ENCODE data around the gene ZNF541. TPM values are rescaled to one million over a fixed set of nuclear protein-coding genes. Genes with fewer than 3 reads are reported as not detected.

Gene ZNF541
- total RNA-seq, 6 experiments from 2014 or later: 0.26 TPM; not detected in 5

DNA sequence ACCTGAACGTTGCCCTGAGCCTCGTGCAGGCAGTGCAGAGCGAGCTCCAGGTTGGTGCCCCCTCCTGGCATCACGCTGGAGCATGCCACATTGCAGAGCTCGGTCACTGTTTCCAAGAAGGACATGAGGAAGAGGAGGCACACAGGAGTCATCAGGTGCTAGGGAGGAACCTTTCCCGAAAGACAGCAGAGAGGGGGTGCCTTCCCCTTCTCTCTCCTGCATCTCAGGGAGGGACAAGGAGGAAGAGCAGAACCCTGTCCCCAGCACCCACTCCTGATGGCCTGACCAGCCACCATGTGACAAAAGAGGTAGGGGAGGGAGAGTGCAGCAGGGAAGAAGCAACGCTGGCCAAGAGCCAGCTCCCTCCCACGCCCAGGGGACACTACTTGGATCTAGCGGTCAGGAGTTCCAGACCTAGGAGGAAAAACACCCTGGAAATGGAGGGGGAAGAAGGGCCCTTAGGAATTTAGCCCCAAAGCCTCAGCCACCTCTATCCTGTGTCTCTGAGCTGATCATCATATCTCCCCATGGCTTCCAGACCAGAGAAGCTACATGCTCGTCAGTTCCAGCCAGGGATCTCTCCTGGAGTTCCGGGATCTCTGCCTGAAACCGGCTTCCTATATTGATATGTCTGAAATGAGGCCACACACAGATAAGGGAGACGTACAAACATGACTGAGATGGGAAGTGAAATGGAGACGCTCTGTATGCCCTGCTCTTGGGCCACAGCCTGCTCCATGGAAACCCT is 41.1 kb downstream of the ZNF541 start:
- Mint-ChIP-seq H3K4me3 (no peak overlapping the region), H3K27ac (no peak overlapping the region)
- TF ChIP-seq, protein P1, sequence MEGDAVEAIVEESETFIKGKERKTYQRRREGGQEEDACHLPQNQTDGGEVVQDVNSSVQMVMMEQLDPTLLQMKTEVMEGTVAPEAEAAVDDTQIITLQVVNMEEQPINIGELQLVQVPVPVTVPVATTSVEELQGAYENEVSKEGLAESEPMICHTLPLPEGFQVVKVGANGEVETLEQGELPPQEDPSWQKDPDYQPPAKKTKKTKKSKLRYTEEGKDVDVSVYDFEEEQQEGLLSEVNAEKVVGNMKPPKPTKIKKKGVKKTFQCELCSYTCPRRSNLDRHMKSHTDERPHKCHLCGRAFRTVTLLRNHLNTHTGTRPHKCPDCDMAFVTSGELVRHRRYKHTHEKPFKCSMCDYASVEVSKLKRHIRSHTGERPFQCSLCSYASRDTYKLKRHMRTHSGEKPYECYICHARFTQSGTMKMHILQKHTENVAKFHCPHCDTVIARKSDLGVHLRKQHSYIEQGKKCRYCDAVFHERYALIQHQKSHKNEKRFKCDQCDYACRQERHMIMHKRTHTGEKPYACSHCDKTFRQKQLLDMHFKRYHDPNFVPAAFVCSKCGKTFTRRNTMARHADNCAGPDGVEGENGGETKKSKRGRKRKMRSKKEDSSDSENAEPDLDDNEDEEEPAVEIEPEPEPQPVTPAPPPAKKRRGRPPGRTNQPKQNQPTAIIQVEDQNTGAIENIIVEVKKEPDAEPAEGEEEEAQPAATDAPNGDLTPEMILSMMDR (IDR thresholded peaks at IDR 0.05): no peak

DNA sequence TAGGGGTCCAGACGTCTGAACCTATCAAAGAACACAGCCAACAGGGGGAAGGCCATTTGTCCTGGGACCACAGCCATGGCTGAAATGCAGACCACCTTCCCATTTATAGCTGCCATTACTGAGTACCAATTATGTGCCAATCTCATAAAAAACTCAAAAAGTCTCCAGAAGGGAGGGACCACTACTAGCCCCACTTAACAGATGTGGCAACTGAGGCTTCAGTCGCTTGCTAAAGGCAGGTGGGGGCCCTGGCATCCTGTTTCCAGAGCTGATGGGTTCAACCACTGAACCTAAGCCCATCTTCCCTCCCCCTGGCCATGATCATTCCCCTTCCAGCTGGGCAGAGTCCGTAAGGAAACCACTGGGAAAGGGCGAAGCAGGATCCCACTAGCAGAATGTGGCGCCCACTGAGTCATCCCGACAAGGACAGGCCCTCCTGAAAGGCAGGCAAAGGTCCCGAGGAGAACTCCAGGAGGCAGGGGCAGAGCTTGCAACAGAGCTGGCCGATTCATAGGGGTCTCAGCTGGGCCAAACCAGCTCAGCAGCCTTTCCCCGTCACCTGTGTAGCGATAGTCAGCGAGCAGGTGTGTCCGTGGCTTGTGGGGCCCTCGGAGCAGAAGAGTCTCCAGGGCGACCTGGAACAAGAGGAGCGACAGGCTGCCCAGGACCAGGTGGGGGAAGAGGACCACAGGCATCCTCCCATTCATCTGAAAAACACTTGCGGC is 43.8 kb downstream of the ZNF541 start:
- TF ChIP-seq, protein P1 (IDR thresholded peaks at IDR 0.05): no peak
- no peak overlapping the region for H3K4me3 Mint-ChIP-seq
- no peak for DNase-seq
- no peaks in the 10 kb centered on the region for H3K4me1 Mint-ChIP-seq (ENCODE audit: low read depth)
- peaks cover 20% of the 10 kb centered on the region for H3K27me3 Mint-ChIP-seq (ENCODE audit: insufficient read depth)
- H3K9me3 Mint-ChIP-seq: no peaks in the 10 kb centered on the region
- no peaks in the 10 kb centered on the region for H3K36me3 Mint-ChIP-seq (ENCODE audit: low read depth)
- no peak overlapping the region for H3K27ac Mint-ChIP-seq

More for the DNA sequence above, 41.1 kb downstream of the ZNF541 start:
- no peak for DNase-seq
- H3K36me3 Mint-ChIP-seq (ENCODE audit: low read depth): no peaks in the 10 kb centered on the region
- H3K9me3 Mint-ChIP-seq: no peaks in the 10 kb centered on the region
- no peaks in the 10 kb centered on the region for H3K4me1 Mint-ChIP-seq (ENCODE audit: low read depth)
- H3K27me3 Mint-ChIP-seq (ENCODE audit: insufficient read depth): peaks cover 24% of the 10 kb centered on the region

DNA sequence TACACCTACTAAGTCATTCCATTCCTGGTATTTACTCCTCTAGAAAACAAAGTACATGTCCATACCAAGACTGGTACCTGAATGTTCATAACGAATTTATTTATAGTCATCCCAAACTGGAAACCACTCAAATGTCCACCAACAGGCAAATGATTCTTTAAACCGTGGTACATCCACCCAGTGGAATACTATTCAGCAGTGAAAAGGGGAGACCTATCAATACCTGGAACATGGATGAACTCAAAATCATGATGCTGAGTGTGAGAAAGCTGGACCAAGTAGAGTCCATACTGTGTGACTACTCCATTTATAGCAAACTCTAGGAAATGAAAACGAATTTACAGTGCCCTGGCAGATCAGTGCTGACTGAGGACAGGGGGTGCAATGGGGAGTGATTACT is 46.1 kb downstream of the ZNF541 start:
- Mint-ChIP-seq H3K36me3 (ENCODE audit: low read depth) (no peaks in the 10 kb centered on the region), H3K4me1 (ENCODE audit: low read depth) (peaks cover 7% of the 10 kb centered on the region; the same call in 1 of the 2 replicates), H3K4me3 (no peak overlapping the region), H3K9me3 (no peaks in the 10 kb centered on the region), H3K27ac (no peak overlapping the region), H3K27me3 (ENCODE audit: insufficient read depth) (peaks cover 17% of the 10 kb centered on the region)
- no peak for DNase-seq
- TF ChIP-seq, protein P1 (IDR thresholded peaks at IDR 0.05): no peak

- Mint-ChIP-seq H3K4me3 (no peak overlapping the region), H3K27me3 (ENCODE audit: insufficient read depth) (peaks cover 16% of the 10 kb centered on the region)
- no peak for DNase-seq
Measured at GRCh38 chr19:47523473-47523872, 49.5 kb downstream of the ZNF541 start.

More at GRCh38 chr19:47523473-47523872, 49.5 kb downstream of the ZNF541 start:
- no peaks in the 10 kb centered on the region for H3K9me3 Mint-ChIP-seq
- TF ChIP-seq, protein P1 (IDR thresholded peaks at IDR 0.05): no peak
- H3K27ac Mint-ChIP-seq: no peak overlapping the region
- H3K4me1 Mint-ChIP-seq (ENCODE audit: low read depth): peaks cover 7% of the 10 kb centered on the region; the same call in 1 of the 2 replicates
- H3K36me3 Mint-ChIP-seq (ENCODE audit: low read depth): no peaks in the 10 kb centered on the region

Other genes starting within 250 kb of the ZNF541 start
- gene C5AR2, start 241.0 kb downstream of the ZNF541 start, total RNA-seq (2021; fragmentation: NEBNext Ultra II Directional; extraction: Animal tissue kit (Norgen Biotek cat#: 25700)): under 1 TPM in 4 of 6 experiments, not detected in 2; 0.03 to 0.14 (median 0.05) TPM
- 10 to 100 TPM; 11.8 to 14.4 (median 12.6) TPM for gene DHX34, start 223.8 kb downstream of the ZNF541 start, total RNA-seq (2021; fragmentation: NEBNext Ultra II Directional; extraction: Animal tissue kit (Norgen Biotek cat#: 25700))
- gene MEIS3, start 153.6 kb downstream of the ZNF541 start, total RNA-seq (2021; fragmentation: NEBNext Ultra II Directional; extraction: Animal tissue kit (Norgen Biotek cat#: 25700)): 10 to 100 TPM; 34.1 to 50.3 (median 46.3) TPM
- not detected for gene SLC8A2, start 101.3 kb downstream of the ZNF541 start, total RNA-seq (2021; fragmentation: NEBNext Ultra II Directional; extraction: Animal tissue kit (Norgen Biotek cat#: 25700))
- 10 to 100 TPM; 11.1 to 13.6 (median 12.4) TPM for gene KPTN, start 88.9 kb downstream of the ZNF541 start, total RNA-seq (2021; fragmentation: NEBNext Ultra II Directional; extraction: Animal tissue kit (Norgen Biotek cat#: 25700))
- gene NAPA, start 58.1 kb downstream of the ZNF541 start, total RNA-seq (2021; fragmentation: NEBNext Ultra II Directional; extraction: Animal tissue kit (Norgen Biotek cat#: 25700)): 100 to 1,000 TPM in 5 of 6 experiments, 10 to 100 TPM in 1; 94.4 to 119 (median 109) TPM
- gene BICRA, start 36.0 kb upstream of the ZNF541 start, total RNA-seq (2021; fragmentation: NEBNext Ultra II Directional; extraction: Animal tissue kit (Norgen Biotek cat#: 25700)): 10 to 100 TPM; 11.8 to 16.7 (median 15.5) TPM
- 100 to 1,000 TPM; 321 to 395 (median 334) TPM for gene EHD2, start 140.3 kb upstream of the ZNF541 start, total RNA-seq (2021; fragmentation: NEBNext Ultra II Directional; extraction: Animal tissue kit (Norgen Biotek cat#: 25700))
- 100 to 1,000 TPM in 4 of 6 experiments, 10 to 100 TPM in 2; 72.7 to 113 (median 106) TPM for gene NOP53, start 172.4 kb upstream of the ZNF541 start, total RNA-seq (2021; fragmentation: NEBNext Ultra II Directional; extraction: Animal tissue kit (Norgen Biotek cat#: 25700))
- gene SELENOW, start 205.6 kb upstream of the ZNF541 start, total RNA-seq (2021; fragmentation: NEBNext Ultra II Directional; extraction: Animal tissue kit (Norgen Biotek cat#: 25700)): 100 to 1,000 TPM; 214 to 245 (median 224) TPM
- not detected for gene TPRX1, start 231.4 kb upstream of the ZNF541 start, total RNA-seq (2021; fragmentation: NEBNext Ultra II Directional; extraction: Animal tissue kit (Norgen Biotek cat#: 25700))
- not detected for gene CRX, start 248.8 kb upstream of the ZNF541 start, total RNA-seq (2021; fragmentation: NEBNext Ultra II Directional; extraction: Animal tissue kit (Norgen Biotek cat#: 25700))

All from HFFc6 (cell line).